ENCODE data around the gene PPP1R26.

GRCh38 chr9:135498381-135499126 lies 19.0 kb downstream of the PPP1R26 start:
- TF ChIP-seq POLR2A (IDR thresholded peaks at IDR 0.05; ENCODE audit: low read length) (no peak), USF2 (IDR thresholded peaks at IDR 0.05) (no peak), MYC (IDR thresholded peaks at IDR 0.05; ENCODE audit: borderline replicate concordance, low read length) (no peak), CTCF (IDR thresholded peaks at IDR 0.05) (no peak), JUNB (IDR thresholded peaks at IDR 0.05) (no peak)

Data from A549 (cell line).